IMR-90 (cell line): ENCODE results near the gene SCAF11. TPM values are rescaled to one million over a fixed set of nuclear protein-coding genes. Genes with fewer than 3 reads are reported as not detected.

Experiments
- ATAC-seq: fragments of 200-7000 bp; cut with Tn5 transposase; 2 replicates; pipeline ENCODE4 v1.9.1; 2020; ENCODE audit warnings: low read depth, mild to moderate bottlenecking, moderate library complexity
- BruUV-seq: library from RNA; stranded (reverse); fragments of 400-500 nt; replicated peaks from 2 replicates; lab custom pipeline; 2021; lab: Mats Ljungman, UMichigan
- CTCF ChIA-PET: fragments of 300-600 bp; formaldehyde crosslinking; extraction: SDS; loops from one replicate; lab custom pipeline; 2021; ENCODE audit warnings: antibody characterized with exemption; lab: Yijun Ruan, JAX
- POLR2A ChIA-PET: fragments of 300-600 bp; sonication (Branson Sonifier 250); formaldehyde crosslinking; loops from one replicate; lab custom pipeline; 2022; ENCODE audit warnings: antibody characterized with exemption; ENCODE audit not compliant: unreplicated experiment; lab: Charles Lee
- DNase-seq: peaks from one replicate; pipeline ENCODE4 v3.0.0; 2013
- H2AFZ ChIP-seq: replicated peaks from 2 replicates; pipeline ENCODE3; 2013; ENCODE audit warnings: low read length, mild to moderate bottlenecking; ENCODE audit not compliant: poor library complexity
- H2AK5ac ChIP-seq: 2 replicates; pipeline ENCODE4 v1.6.1; 2013; ENCODE audit warnings: low read depth, low read length, inconsistent platforms
- H2AK9ac ChIP-seq: replicated peaks from 2 replicates; pipeline ENCODE3; 2013; ENCODE audit warnings: mild to moderate bottlenecking, low read depth, low read length, moderate library complexity; ENCODE audit not compliant: poor library complexity
- H2BK120ac ChIP-seq: 2 replicates; pipeline ENCODE4 v1.6.1; 2013; ENCODE audit warnings: low read depth, low read length, inconsistent platforms
- H2BK15ac ChIP-seq: 3 replicates; pipeline ENCODE4 v1.6.1; 2013; ENCODE audit warnings: low read depth, low read length, inconsistent platforms
- H2BK20ac ChIP-seq: 2 replicates; pipeline ENCODE4 v1.6.1; 2013; ENCODE audit warnings: low read depth, mild to moderate bottlenecking, inconsistent platforms, low read length, moderate library complexity
- H2BK5ac ChIP-seq: 2 replicates; pipeline ENCODE4 v1.6.1; 2013; ENCODE audit warnings: mild to moderate bottlenecking, low read depth, low read length, inconsistent platforms; ENCODE audit not compliant: poor library complexity, severe bottlenecking
- H3K14ac ChIP-seq: replicated peaks from 2 replicates; pipeline ENCODE4 v1.6.1; 2013; ENCODE audit warnings: low read depth, low read length, inconsistent platforms
- H3K18ac ChIP-seq: 2 replicates; pipeline ENCODE4 v1.6.1; 2013; ENCODE audit warnings: low read depth, low read length, control low read depth
- H3K23ac ChIP-seq: 2 replicates; pipeline ENCODE4 v1.6.1; 2013; ENCODE audit warnings: low read depth, low read length, inconsistent platforms
- H3K27ac ChIP-seq: 2 replicates; pipeline ENCODE4 v1.5.1; 2013; ENCODE audit warnings: mild to moderate bottlenecking, control low read depth, low read length; ENCODE audit not compliant: insufficient read depth
- H3K27me3 ChIP-seq: 2 replicates; pipeline ENCODE4 v1.6.1; 2013; ENCODE audit warnings: low read length; ENCODE audit not compliant: control insufficient read depth, insufficient read depth
- H3K36me3 ChIP-seq: 2 replicates; pipeline ENCODE4 v1.6.1; 2013; ENCODE audit warnings: low read length, mixed read lengths; ENCODE audit not compliant: control insufficient read depth, insufficient read depth
- H3K4ac ChIP-seq: 2 replicates; pipeline ENCODE4 v1.6.1; 2013; ENCODE audit warnings: low read depth, low read length, inconsistent platforms
- H3K4me1 ChIP-seq: 2 replicates; pipeline ENCODE4 v1.6.1; 2013; ENCODE audit warnings: low read length, mixed read lengths; ENCODE audit not compliant: control insufficient read depth, insufficient read depth
- H3K4me2 ChIP-seq: 2 replicates; pipeline ENCODE4 v1.6.1; 2013; ENCODE audit warnings: low read depth, mild to moderate bottlenecking, control low read depth, low read length, moderate library complexity
- H3K4me3 ChIP-seq: 2 replicates; pipeline ENCODE4 v1.5.1; 2013; ENCODE audit warnings: low read depth, mild to moderate bottlenecking, control low read depth, low read length, moderate library complexity; ENCODE audit not compliant: insufficient read depth
- H3K56ac ChIP-seq: 2 replicates; pipeline ENCODE4 v1.6.1; 2013; ENCODE audit warnings: low read length, inconsistent platforms; ENCODE audit not compliant: insufficient read depth; ENCODE audit errors: extremely low read depth
- H3K79me1 ChIP-seq, 2 experiments: 2 replicates each; pipeline ENCODE4 v1.6.1; 2013; ENCODE audit warnings: low read length in 2 of 2, inconsistent platforms in 1 of 2, low read depth in 1 of 2
- H3K9ac ChIP-seq: 2 replicates; pipeline ENCODE4 v1.6.1; 2013; ENCODE audit warnings: low read depth, low read length, control low read depth
- H3K9me1 ChIP-seq: 2 replicates; pipeline ENCODE4 v1.6.1; 2013; ENCODE audit warnings: low read length, inconsistent platforms; ENCODE audit not compliant: insufficient read depth
- H3K9me3 ChIP-seq: 2 replicates; pipeline ENCODE4 v1.6.1; 2013; ENCODE audit warnings: low read length; ENCODE audit not compliant: control insufficient read depth, insufficient read depth
- H4K20me1 ChIP-seq: 2 replicates; pipeline ENCODE4 v1.6.1; 2013; ENCODE audit warnings: low read length, inconsistent platforms; ENCODE audit not compliant: insufficient read depth
- H4K5ac ChIP-seq: 2 replicates; pipeline ENCODE4 v1.6.1; 2013; ENCODE audit warnings: mild to moderate bottlenecking, low read depth, low read length, control low read depth
- H4K8ac ChIP-seq, 2 experiments: 2 replicates each; pipeline ENCODE4 v1.6.1; 2013; ENCODE audit warnings: low read depth in 2 of 2, low read length in 2 of 2, control low read depth in 1 of 2, inconsistent platforms in 1 of 2
- H4K91ac ChIP-seq: 2 replicates; pipeline ENCODE4 v1.6.1; 2013; ENCODE audit warnings: low read depth, low read length, inconsistent platforms; ENCODE audit not compliant: insufficient read depth
- BHLHE40 ChIP-seq: fragments of 150-350 bp; IDR thresholded peaks from 2 replicates; pipeline ENCODE4 v1.6.1; 2016; ENCODE audit warnings: mild to moderate bottlenecking, low read depth, low read length
- NFE2L2 ChIP-seq: fragments of 150-350 bp; IDR thresholded peaks from 2 replicates; pipeline ENCODE4 v1.6.1; 2016; ENCODE audit warnings: low read depth, mild to moderate bottlenecking, low read length
- WGBS, 2 experiments: methylation state at CpG; one replicate each; pipeline versions ENCODE4 v1.1.5 to v1.1.7; 2013; ENCODE audit warnings: missing lambda C conversion rate in 2 of 2; ENCODE audit not compliant: insufficient read length in 1 of 2; ENCODE audit errors: extremely low coverage in 2 of 2; 5-methylcytosine and 5-hydroxymethylcytosine counted together
- dilution Hi-C: fragments of 300-500 bp; cut with HindIII; formaldehyde crosslinking; loops from one replicate; pipeline ENCODE4 v1.14.3; 2018; ENCODE audit warnings: low sequenced_read_pairs; ENCODE audit not compliant: unreplicated experiment
- in situ Hi-C: fragments of 300-500 bp; cut with MboI; formaldehyde crosslinking; loops from 3 replicates; pipeline ENCODE4 v1.14.3; 2019; ENCODE audit warnings: low sequenced_read_pairs, inconsistent platforms, mixed read lengths
- intact Hi-C: fragments of 100-400 bp; cut with micrococcal nuclease; formaldehyde crosslinking; loops from 2 replicates; pipeline ENCODE4 v1.10.0; 2022
- polyA plus RNA-seq, 3 experiments: library from polyadenylated mRNA; depleted of rRNA; stranded (reverse); fragments of >200 nt; gene quantifications; 2 replicates each; pipeline ENCODE4 v1.2.3, GENCODE V29; 2012; ENCODE audit warnings: low replicate concordance in 1 of 3
- total RNA-seq: library from RNA; depleted of rRNA; stranded (reverse); fragments of >200 nt; gene quantifications from 2 replicates; pipeline ENCODE4 v1.2.3, GENCODE V29; 2012

The SCAF11 gene
- total and polyA plus RNA-seq, 2 of the 4 experiments (the other 2 are of a cell fraction): 33.9 to 70.4 TPM

DNA sequence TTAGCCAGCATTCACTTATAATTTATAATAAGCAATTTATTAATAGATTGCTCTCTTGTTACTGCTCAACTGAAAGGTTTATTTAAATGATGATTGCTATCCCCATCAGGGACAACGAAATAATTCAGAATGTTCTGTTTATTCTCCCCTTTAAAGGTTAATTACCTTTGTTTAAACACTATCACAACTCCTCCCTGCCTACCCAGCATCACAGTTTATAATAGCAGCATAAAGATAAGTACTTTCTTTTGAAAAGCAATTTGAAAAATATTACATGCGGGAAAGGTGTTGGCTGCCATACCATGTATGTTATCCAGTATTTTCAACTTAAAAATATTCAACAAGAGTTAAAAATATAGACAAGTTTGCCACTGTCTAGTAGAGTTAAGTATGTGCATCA, 30.6 kb downstream of the SCAF11 start:
- no peak overlapping the region for H4K8ac ChIP-seq
- H3K36me3 ChIP-seq: no peaks in the 10 kb centered on the region
- H2AFZ ChIP-seq: no peak overlapping the region
- no peak overlapping the region for H3K4me3 ChIP-seq
- no peak overlapping the region for H2BK20ac ChIP-seq
- H3K23ac ChIP-seq: no peak overlapping the region
- no peak for DNase-seq
- H3K4me2 ChIP-seq: no peak overlapping the region
- no peak overlapping the region for H3K18ac ChIP-seq
- BruUV-seq: no TSS peak
- intact Hi-C loops (no loop called here), in situ Hi-C loops (no loop called here), dilution Hi-C loops (no loop called here)
- no peak overlapping the region for H4K5ac ChIP-seq
- no peak overlapping the region for H3K9ac ChIP-seq
- ChIA-PET CTCF (no interaction called here), POLR2A (no interaction called here)
- H2AK5ac ChIP-seq: no peak overlapping the region
- H3K56ac ChIP-seq: no peak overlapping the region
- H2BK15ac ChIP-seq: no peak overlapping the region
- no peak overlapping the region for H2AK9ac ChIP-seq
- TF ChIP-seq NFE2L2 (no peak), BHLHE40 (no peak)
- H4K20me1 ChIP-seq: no peaks in the 10 kb centered on the region; the same call in 1 of the 2 replicates
- peaks cover under 1% of the 10 kb centered on the region; the same call in 1 of the 2 replicates for H3K4me1 ChIP-seq
- H3K9me1 ChIP-seq: 0 out of 2 replicates have a peak, but pooled peaks cover 2% of the 10 kb centered on the region
- no peak overlapping the region for H3K14ac ChIP-seq
- no peak overlapping the region for H3K4ac ChIP-seq
- no peaks in the 10 kb centered on the region for H3K9me3 ChIP-seq
- no peak overlapping the region for H2BK120ac ChIP-seq
- no peaks in the 10 kb centered on the region for H3K27me3 ChIP-seq
- H2BK5ac ChIP-seq: no peak overlapping the region
- no peak for ATAC-seq
- H3K27ac ChIP-seq: no peak overlapping the region
- H3K79me1 ChIP-seq: peaks cover 12 to 38% of the 10 kb centered on the region in 2 experiments
- H4K91ac ChIP-seq: no peak overlapping the region
- no CpG with 5 or more reads among the region's 2 CpGs for WGBS, 2 experiments
